Smooth muscle cell (in vitro differentiated cells): ENCODE measurements around the gene DNM3. TPM values are rescaled to one million over a fixed set of nuclear protein-coding genes. Genes with fewer than 3 reads are reported as not detected.

ENCODE experiments used
- DNase-seq: peaks from one replicate; lab custom pipeline; 2025; ENCODE audit not compliant: unreplicated experiment; lab: John Stamatoyannopoulos, UW
- H2AFZ ChIP-seq: fragments of 200-600 bp; sonication (generic); 2 replicates; pipeline ENCODE4 v1.6.0; 2016; ENCODE audit warnings: antibody characterized with exemption, low read depth, mild to moderate bottlenecking
- H3F3A ChIP-seq: fragments of 200-600 bp; sonication (generic); 2 replicates; pipeline ENCODE4 v1.6.0; 2017; ENCODE audit warnings: antibody characterized with exemption, low read depth
- H3K27ac ChIP-seq: fragments of 200-600 bp; sonication (generic); 2 replicates; pipeline ENCODE4 v1.5.1; 2016; ENCODE audit warnings: low read depth, mild to moderate bottlenecking
- H3K27me3 ChIP-seq: fragments of 200-600 bp; sonication (generic); 2 replicates; pipeline ENCODE4 v1.6.1; 2016; ENCODE audit warnings: low read depth, mild to moderate bottlenecking
- H3K36me3 ChIP-seq: fragments of 200-600 bp; sonication (generic); 2 replicates; pipeline ENCODE4 v1.5.1; 2016; ENCODE audit warnings: low read depth
- H3K4me1 ChIP-seq: fragments of 200-600 bp; sonication (generic); 2 replicates; pipeline ENCODE4 v1.5.1; 2016; ENCODE audit warnings: low read depth
- H3K4me2 ChIP-seq: fragments of 200-600 bp; sonication (generic); 2 replicates; pipeline ENCODE4 v1.6.0; 2016; ENCODE audit warnings: mild to moderate bottlenecking
- H3K4me3 ChIP-seq: fragments of 200-600 bp; sonication (generic); 2 replicates; pipeline ENCODE4 v1.5.1; 2016; ENCODE audit warnings: mild to moderate bottlenecking
- H3K79me2 ChIP-seq: fragments of 200-600 bp; sonication (generic); 2 replicates; pipeline ENCODE4 v1.6.0; 2016; ENCODE audit warnings: low read depth, mild to moderate bottlenecking
- H3K9ac ChIP-seq: fragments of 200-600 bp; sonication (generic); 2 replicates; pipeline ENCODE4 v1.6.0; 2016; ENCODE audit warnings: low read depth
- H3K9me3 ChIP-seq: fragments of 200-600 bp; sonication (generic); replicated peaks from 2 replicates; pipeline ENCODE4 v1.5.1; 2016; ENCODE audit warnings: low read depth
- H4K20me1 ChIP-seq: fragments of 200-600 bp; sonication (generic); 2 replicates; pipeline ENCODE4 v1.6.0; 2016; ENCODE audit warnings: low read depth
- CTCF ChIP-seq: fragments of 200-600 bp; sonication (generic); IDR thresholded peaks from 2 replicates; pipeline ENCODE4 v1.5.1; 2017; ENCODE audit warnings: borderline replicate concordance, mild to moderate bottlenecking, antibody characterized with exemption; ENCODE audit not compliant: insufficient read depth, poor library complexity, severe bottlenecking
- WGBS: methylation state at CpG from one replicate; pipeline ENCODE4 v1.1.7; 2016; ENCODE audit warnings: low lambda C conversion rate; 5-methylcytosine and 5-hydroxymethylcytosine counted together
- polyA plus RNA-seq: library from polyadenylated mRNA; unstranded; fragments of >200 nt; fragmentation: Nextera tagmentation; extraction: Ambion mirVana; gene quantifications from 2 replicates; pipeline ENCODE4 v1.2.1, GENCODE V29; 2016
- total RNA-seq: library from RNA; depleted of rRNA; stranded (reverse); fragments of >200 nt; gene quantifications from 2 replicates; pipeline ENCODE4 v1.2.3, GENCODE V29; 2014

Gene DNM3
- total and polyA plus RNA-seq, 2 experiments from 2014 or later, result 1.7 to 3.0 TPM

- no peak for TF ChIP-seq CTCF
- Histone ChIP-seq H3K9me3 (no peaks in the 10 kb centered on the region), H3K4me2 (no peak overlapping the region), H3K36me3 (no peaks in the 10 kb centered on the region), H3K27me3 (no peaks in the 10 kb centered on the region), H3K4me3 (no peak overlapping the region), H3K9ac (no peak overlapping the region), H3K79me2 (no peaks in the 10 kb centered on the region), H3F3A (no peaks in the 10 kb centered on the region), H3K27ac (no peak overlapping the region), H2AFZ (no peak overlapping the region), H3K4me1 (no peaks in the 10 kb centered on the region), H4K20me1 (no peaks in the 10 kb centered on the region)
- 80% methylated on average over 3 of the region's 3 CpGs for WGBS
- no peak for DNase-seq
Measured at GRCh38 chr1:172001288-172001687, 160.0 kb downstream of the DNM3 start.

GRCh38 chr1:172002725-172003345 lies 161.5 kb downstream of the DNM3 start:
- Histone ChIP-seq H3K4me2 (no peak overlapping the region), H3F3A (no peaks in the 10 kb centered on the region), H3K4me3 (no peak overlapping the region), H3K27me3 (no peaks in the 10 kb centered on the region), H3K36me3 (no peaks in the 10 kb centered on the region), H3K4me1 (no peaks in the 10 kb centered on the region), H3K27ac (no peak overlapping the region), H3K9me3 (no peaks in the 10 kb centered on the region), H2AFZ (no peak overlapping the region), H3K79me2 (no peaks in the 10 kb centered on the region), H3K9ac (no peak overlapping the region), H4K20me1 (no peaks in the 10 kb centered on the region)
- no peak for DNase-seq
- WGBS, result 17% methylated on average over 3 of the region's 3 CpGs
- TF ChIP-seq CTCF, result peak; percentile 74

- Histone ChIP-seq H3K9me3 (no peaks in the 10 kb centered on the region), H3K27ac (no peak overlapping the region), H4K20me1 (no peaks in the 10 kb centered on the region), H3K4me3 (no peak overlapping the region), H3K4me2 (no peak overlapping the region), H3K27me3 (no peaks in the 10 kb centered on the region), H3F3A (no peaks in the 10 kb centered on the region), H3K4me1 (no peaks in the 10 kb centered on the region), H2AFZ (no peak overlapping the region), H3K36me3 (no peaks in the 10 kb centered on the region), H3K79me2 (no peaks in the 10 kb centered on the region), H3K9ac (no peak overlapping the region)
- no peak for DNase-seq
- WGBS, result 96% methylated on average over 3 of the region's 3 CpGs
- no peak for TF ChIP-seq CTCF
Measured at GRCh38 chr1:172003766-172004530, 162.7 kb downstream of the DNM3 start.
